GM21825 (cell line): ENCODE results near the gene TMEM242.

Source experiments
- ATAC-seq: cut with Tn5 transposase; IDR thresholded peaks from one replicate; pipeline ENCODE4 v1.9.1; 2021; ENCODE audit warnings: mild to moderate bottlenecking, moderate library complexity; ENCODE audit not compliant: unreplicated experiment

The TMEM242 gene

GRCh38 chr6:157255079-157255478 lies 68.2 kb downstream of the TMEM242 start:
- no peak for ATAC-seq

DNA sequence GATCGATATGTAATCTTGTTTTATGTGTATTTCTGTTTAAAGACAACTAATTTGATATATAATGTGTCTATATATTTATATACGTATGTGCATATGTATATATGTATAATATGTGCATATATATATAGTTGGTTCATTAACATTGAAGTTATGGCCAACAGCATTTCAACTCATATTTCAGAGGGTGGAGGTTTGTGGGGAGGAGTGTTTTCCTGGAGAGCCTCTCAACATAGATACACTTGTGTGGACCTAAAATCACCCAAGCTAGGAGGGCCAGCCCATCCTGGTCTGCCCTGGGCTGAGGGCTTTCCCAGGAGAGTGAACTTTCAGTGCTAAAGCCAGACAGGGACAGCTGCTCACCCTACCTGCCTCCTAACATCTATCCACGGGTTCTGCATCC lies 68.8 kb downstream of the TMEM242 start:
- no peak for ATAC-seq

DNA sequence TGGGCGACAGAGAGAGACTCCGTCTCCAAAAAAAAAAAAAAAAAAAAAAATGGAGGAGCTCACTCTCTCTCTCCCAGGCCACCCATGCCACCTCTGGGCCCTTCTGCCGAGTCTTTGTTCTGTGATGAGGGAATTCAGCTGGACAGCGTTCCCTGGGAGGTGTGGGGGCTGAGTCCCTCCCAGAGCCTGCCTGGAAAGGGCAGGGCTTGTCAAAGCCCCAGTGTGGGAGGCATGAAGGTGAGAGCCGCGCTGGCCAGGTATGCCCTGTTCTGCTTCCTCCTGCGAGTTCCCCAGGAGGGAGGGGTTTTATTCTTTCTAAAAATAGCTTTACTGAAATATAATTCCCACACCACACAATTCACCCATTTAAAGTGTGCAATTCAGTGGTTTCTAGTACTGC lies 69.6 kb downstream of the TMEM242 start:
- no peak for ATAC-seq

DNA sequence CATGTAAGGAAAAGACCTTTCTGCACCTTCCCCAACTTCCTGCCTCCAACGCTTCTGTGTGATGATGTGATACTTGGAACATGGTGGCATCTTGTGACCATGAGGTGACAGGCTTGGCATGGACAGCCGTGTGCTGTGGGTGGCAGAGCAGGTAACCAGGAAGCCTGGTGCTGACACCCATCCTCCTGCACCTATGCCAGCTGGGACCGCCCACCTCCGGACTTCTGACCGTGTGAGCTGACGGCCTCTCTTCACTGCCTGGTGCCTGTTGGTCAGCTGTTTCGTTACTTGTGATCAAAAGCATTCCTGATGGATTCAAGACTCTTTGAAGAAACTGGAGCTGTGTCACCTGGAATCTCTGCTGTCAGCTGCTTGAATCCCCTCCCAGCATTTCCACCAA lies 70.3 kb downstream of the TMEM242 start:
- ATAC-seq = no peak

- no peak for ATAC-seq
These were observed 71.6 kb downstream of the TMEM242 start for GRCh38 chr6:157251586-157252247.

DNA sequence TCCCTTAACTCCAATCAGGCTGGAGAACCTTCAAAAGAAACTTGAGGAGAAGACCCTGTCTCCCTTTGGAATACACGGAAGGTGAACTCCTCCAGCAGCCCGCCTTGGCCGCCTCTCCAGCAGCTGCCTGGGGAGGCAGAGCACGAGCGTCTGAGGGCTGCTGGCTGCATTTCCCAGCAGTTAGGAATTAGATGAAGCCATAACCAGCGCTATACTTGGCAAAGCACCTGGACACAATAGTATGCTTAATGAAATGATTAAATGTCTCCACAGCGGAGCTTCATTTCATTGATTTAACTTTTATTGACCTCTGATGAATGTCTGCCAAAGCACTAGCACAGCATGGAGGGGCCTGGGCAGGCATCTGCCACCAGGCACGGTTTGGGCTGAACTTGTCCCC lies 73.5 kb downstream of the TMEM242 start:
- no peak for ATAC-seq

DNA sequence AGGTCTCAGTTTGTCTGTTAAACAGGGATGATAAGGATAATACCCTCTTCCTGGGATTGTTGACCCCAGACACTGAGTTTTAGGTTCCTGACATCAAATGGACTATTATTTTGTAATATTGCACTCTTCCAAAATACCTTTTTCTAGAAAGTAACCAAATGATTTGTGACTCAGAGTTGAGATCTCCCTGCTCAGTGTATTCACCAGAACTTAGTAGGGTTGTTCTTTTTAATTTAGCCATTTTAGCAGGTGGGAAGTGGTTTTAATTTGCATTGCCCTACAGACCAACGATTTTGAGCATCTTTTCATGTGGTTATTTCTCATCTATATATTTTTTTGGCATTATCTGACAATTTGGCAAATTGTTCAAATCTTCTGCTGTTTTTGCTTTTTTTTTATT lies 75.1 kb downstream of the TMEM242 start:
- no peak for ATAC-seq

- no peak for ATAC-seq
These were observed 76.4 kb downstream of the TMEM242 start for GRCh38 chr6:157246771-157247484.

DNA sequence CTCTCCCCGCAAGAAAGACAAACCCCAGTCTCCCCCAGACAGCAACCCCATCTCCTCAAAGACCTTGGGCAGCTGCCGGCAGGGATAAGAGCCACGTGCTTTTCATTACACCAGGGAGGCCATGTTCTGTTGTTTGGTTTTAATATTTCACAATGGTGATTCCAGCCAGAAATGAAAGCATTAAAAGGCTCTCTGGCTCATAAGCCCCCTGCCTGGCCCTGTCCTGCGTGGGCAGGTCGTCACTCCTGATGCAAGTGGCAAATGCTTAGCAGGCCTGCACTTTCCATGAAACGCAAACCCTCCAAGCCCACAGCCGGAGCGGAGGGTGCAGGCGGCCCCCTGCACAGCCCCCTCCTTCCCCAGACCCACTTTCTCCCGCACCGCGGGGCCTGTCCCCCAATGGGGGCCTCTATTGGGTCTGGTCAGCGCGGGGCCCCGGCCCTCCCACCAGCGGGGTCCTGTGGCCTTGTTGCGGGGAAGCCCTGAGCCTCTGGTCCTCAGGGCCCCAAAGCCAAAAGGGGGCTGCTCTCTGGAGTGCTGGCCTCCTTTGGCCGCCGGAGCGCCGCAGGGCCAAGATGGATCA lies 77.2 kb downstream of the TMEM242 start:
- no peak for ATAC-seq

GRCh38 chr6:157245436-157245835 lies 77.9 kb downstream of the TMEM242 start:
- no peak for ATAC-seq

DNA sequence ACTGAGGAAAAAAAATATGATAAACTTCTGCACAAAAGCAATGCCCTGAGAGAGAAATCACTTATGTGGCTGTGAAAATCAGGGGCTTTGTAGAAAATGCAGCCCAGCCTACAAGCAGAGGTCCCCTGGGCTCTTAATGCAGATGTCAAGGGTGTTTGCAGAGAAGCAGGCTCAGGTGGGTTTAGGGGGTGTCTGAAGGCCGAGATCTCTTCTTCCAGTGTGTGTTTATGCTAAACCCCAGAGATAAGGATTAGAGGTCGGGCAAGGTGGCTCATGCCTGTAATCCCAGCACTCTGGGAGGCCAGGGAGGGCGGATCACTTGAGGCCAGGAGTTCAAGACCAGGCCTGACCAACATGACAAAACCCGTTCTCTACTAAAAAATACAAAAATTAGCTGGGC lies 78.5 kb downstream of the TMEM242 start:
- no peak for ATAC-seq

GRCh38 chr6:157244175-157244574 lies 79.1 kb downstream of the TMEM242 start:
- no peak for ATAC-seq

DNA sequence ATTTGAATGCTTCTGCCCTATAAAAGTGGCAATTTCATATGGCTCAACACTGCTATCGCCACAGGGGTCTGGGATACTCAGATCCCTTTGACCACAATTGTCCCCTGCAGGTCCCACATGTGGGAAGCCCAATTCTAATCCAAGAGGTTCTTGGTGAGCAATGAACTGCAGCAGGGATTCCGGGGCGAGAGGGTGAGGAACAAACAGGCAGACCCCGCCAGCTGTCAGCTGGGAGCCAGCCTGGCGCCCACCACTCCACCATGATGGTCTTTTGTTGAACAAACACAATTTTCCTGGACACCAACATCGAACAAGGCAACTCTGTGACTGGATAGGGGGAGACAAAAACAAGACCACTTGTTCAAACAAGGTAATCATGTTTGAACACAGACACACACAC lies 80.5 kb downstream of the TMEM242 start:
- no peak for ATAC-seq

- ATAC-seq = no peak
These were observed 82.4 kb downstream of the TMEM242 start for GRCh38 chr6:157240960-157241311.

- ATAC-seq = no peak
These were observed 83.0 kb downstream of the TMEM242 start for GRCh38 chr6:157240059-157240959.

DNA sequence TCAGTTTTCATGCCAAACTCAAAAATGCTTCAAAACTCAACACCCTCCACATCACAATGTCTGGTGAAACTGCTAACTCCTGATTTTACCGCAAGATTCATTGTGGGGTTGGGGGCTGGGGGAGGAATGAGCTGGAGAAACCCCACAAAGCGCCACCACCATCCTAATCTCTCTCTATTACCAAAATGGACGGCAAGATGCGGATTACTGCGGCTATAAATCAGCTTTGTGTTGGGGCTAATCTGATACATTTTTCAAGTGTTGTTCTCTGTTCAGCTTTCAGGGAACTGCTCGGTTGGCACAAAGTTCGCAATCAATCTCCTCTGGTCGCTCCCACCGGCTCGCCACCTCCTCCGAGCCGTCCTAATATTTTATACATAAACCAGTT lies 83.7 kb downstream of the TMEM242 start:
- ATAC-seq = no peak
